ENCODE results near the gene RSKR.
"Not testable (repeated sequence)": the region's sequence is repeated elsewhere in the genome, so short reads cannot be mapped to it uniquely, and the experiment has no call there.

RSKR gene

GRCh38 chr17:28622186-28622585 is 8.2 kb upstream of the RSKR start:
- no peak for DNase-seq

DNA sequence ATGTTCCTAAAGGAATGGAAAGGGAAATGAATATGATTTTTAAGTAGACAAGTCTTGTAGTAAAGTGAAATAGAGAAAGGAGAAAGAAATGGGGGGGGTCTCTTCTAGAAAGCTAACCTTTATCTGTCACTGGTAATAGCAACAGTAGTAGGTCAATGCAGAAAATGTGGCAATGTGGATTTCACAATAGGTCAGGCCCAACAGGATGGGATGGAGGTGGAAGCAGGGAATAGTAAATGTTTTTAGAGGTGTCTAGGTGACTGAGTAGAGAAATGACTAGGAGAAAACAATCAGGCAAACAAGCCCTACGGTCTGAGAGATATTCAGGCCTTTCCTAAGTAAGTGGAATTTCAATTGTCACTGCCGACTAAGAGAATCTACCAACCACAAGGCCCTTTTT is 6.0 kb upstream of the RSKR start:
- DNase-seq: no peak

DNA sequence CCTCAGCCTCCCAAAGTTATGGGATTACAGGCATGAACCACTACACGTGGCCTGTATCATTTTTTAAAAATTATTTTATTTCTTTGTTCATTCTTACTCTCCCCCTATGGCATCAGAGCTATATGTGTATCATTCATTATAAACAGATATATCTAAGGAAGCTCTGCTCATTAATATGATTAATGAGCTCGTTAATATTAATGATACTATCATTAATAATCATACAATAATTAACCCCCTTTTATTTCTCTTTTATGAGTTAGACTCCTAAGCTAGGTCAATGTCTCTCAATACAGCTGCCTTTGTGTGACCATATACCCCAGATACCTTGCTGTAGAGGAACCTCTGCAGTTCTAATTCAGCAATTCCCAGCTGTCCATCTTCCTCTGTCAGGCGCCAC is 4.5 kb upstream of the RSKR start:
- no peak for DNase-seq

DNA sequence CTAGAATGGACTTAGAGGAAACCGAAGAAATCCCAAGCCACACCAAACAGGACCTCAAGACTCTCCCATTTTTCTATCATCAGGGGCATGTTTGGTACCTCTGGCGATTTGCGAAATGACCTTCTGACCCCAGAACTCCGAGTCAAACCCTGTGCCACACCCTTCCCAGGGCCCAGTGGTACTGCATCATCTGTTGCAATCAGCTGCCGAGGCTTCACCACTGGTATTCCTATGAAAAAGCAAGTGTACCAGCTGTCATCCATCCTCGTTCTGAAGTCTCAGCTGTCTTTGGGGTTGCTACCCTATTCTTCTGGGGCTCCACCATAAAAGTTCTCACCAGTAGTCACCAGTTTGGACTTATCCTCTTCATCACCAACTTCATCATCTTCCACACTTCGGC is 2.3 kb upstream of the RSKR start:
- no peak for DNase-seq

- DNase-seq: no peak
Measured at GRCh38 chr17:28615260-28615940, 1.4 kb upstream of the RSKR start.

DNA sequence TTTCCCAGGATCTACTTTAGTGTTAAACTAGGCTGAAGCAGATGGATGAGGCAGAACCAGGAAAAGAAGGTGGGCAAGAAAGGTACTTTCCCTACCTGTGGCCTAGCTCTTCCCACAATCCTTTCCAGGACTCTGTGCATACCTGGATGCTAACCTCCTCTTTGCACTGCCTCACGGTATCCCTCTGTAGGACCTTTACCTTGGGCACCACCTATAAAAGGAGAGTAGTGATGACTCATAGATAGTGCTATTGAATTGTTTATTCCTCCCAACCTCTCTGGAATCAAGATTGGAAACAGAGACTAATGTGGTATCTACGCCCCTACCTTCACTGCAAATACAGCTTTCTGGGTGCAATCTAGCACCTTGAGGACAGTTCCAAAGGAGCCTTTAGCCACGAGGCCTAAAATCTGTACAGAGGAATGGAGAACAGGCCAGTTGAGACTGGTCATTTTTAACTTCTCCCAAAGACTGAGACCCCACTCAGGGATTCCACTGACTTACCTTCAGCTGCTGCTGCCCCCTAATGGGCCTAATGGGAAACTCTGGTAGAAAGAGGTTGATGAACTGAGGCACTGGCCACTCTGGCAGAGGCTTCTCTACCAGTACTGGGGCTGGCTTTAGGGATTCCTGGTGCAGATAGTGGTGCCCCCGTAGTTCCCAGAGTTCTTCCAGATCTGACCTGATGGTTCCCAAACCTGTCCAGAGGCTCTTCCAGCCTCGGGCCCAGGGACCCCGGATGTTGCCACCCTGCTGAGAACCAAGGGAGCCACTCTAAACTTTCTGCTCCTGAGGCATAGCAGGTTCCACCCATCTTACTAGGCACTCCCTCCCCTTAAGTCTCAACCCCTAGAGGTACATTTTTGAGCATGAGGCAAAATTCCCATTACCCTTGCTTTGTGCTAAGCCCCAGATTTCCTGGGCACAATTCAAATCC is 781 bp downstream of the RSKR start:
- peak; percentile 60 for DNase-seq

DNA sequence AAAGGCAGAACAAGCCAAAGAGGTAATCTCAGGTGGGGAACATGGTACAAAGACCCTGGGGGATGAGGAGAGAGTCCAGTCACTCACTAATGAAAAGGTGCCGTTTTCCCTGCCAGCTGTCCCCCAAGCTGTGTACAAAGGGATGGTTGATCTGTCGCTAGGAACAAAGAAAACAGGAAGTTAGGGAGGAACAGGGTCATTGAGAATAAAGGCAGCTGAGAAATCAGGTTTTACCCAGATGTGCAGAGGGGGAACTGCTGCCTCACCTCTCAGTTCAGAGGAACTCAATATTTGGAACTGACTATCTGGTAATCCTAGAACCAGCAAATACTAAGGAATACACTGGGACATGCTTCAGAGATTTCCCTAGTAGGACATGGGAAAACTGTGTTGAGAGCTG is 1.5 kb downstream of the RSKR start:
- DNase-seq: no peak

GRCh38 chr17:28610376-28610775 is 3.6 kb downstream of the RSKR start:
- no peak for DNase-seq

DNA sequence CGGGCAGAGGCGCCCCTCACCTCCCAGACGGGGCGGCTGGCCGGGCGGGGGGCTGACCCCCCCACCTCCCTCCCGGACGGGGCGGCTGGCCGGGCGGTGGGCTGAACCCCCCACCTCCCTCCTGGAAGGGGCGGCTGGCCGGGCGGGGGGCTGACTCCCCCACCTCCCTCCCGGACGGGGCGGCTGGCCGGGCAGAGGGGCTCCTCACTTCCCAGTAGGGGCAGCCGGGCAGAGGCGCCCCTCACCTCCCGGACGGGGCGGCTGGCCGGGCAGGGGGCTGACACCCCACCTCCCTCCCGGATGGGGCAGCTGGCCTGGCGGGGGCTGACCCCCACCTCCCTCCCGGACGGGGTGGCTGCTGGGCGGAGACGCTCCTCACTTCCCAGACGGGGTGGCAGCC is 10.0 kb downstream of the RSKR start:
- DNase-seq: not testable (repeated sequence)

GRCh38 chr17:28599311-28600184 is 14.4 kb downstream of the RSKR start:
- DNase-seq: peak; percentile 94

GRCh38 chr17:28598799-28599310 is 15.1 kb downstream of the RSKR start, which contains the start of gene SPAG5:
Gene SPAG5 (minus strand): TSS chr17:28599025. CDS start chr17:28598946, 79 bp downstream.
- peak; percentile 99 for DNase-seq

GRCh38 chr17:28598389-28598788 is 15.6 kb downstream of the RSKR start:
- DNase-seq: no peak

DNA sequence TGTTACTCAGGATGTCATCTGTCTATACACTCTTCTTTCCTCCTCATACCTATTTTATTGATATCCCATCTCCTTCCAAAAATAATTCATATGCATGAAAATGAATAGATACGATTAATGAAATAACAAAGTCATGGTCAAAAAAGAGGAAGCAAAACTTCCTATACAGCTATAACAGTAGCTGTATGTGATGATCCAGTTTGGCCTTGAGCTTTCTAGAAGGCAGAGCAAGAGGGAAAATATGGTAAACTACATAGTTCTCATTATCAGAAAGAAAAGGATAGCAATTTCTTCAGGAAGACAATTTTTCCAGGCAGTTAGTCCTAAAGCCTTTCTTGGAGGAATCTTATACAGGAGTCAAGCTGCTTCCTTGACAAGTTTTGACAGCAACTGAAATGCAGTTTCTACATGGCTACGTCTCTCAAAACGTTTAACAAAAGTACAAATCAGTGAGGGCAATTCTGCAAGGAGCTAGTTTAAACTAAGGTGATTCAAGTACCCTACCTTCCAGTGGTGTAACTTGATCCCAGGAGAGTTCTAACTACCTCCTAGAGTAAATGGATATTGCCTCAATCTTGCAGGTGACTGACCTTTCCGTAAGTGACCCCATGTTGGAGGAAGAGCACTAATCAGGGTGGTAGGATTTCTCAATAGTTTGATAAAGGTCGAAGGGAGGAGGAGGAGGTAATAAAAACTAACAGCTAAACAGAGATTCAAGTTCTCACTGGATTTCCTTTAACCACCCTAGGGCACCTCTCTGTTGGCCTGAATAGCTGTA is 16.2 kb downstream of the RSKR start:
- peak; percentile 54 for DNase-seq

DNA sequence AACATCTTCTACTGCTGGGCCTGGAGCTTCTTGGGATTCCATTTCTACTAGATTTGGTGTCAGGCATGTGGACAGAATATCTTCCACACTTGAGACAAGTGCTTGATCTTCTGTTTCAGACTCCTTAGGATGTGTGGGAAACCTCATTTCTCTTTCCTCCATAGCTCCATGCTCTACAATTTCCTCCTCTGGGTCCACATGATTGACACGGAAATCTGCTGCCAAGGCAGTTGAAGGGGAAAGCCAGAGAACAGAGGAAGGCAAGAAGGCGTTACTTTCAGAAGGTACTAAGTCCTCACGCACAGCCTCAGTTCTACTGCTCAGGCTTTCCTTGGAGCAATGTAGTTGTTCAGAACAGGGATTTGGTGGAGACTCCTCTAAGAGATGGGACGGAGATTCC is 21.7 kb downstream of the RSKR start:
- DNase-seq: no peak

DNA sequence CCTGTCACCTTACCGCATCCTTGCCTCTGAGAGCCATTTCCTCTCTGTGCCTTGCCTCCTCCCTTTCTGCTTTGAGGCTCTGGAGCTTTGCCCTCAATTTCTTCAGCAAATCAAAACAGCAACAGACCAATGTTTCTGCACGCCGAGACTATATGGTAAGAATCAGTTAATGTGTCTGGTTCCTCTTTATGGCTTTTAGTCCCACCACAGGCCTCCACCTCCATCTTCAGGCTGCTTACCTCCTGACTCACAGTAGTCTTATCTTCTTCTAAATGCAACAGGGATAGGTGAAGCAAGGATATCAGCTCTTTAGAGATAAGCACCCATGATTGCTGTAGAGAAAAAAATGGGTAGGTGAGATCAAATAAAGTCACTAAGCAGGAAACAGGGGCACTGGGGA is 28.1 kb downstream of the RSKR start:
- no peak for DNase-seq

- DNase-seq: no peak
Measured at GRCh38 chr17:28584434-28584833, 29.6 kb downstream of the RSKR start.

- DNase-seq: no peak
Measured at GRCh38 chr17:28582513-28582912, 31.5 kb downstream of the RSKR start.

GRCh38 chr17:28580959-28581358 is 33.0 kb downstream of the RSKR start:
- no peak for DNase-seq

DNA sequence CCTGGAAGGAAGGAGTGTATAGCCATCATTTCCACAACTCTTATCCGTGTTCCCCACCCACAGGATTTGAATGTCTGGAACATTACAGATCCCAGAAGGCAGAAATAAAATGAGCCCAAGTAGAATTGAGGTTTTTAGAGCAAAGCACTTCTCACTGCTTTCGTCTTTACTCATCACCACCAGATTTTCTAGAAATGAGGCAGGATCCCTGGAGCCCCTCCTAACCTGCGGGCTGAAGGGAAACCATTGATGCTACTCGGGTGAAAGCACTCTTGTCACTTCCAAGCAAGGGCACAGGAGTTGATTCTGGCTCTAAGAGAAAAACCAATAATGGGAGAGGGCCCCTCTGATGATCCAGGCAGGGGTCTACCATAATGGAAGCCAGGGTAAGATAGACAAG is 34.5 kb downstream of the RSKR start:
- no peak for DNase-seq

- DNase-seq: no peak
Measured at GRCh38 chr17:28578246-28579195, 35.5 kb downstream of the RSKR start.

GRCh38 chr17:28577466-28577824 is 36.5 kb downstream of the RSKR start:
- peak; percentile 56 for DNase-seq

All from OCI-M1 (cell line).